Left lobe of liver (tissue), 2 donors: ENCODE results near the gene IL1RAPL2. TPM values are rescaled to one million over a fixed set of nuclear protein-coding genes. Genes with fewer than 3 reads are reported as not detected.

Experiments used
- ATAC-seq: fragments of 200-7000 bp; cut with Tn5 transposase; one replicate; pipeline ENCODE4 v1.9.1; 2020; ENCODE audit warnings: mild to moderate bottlenecking, moderate library complexity
- DNase-seq: peaks from one replicate; pipeline ENCODE4 v3.0.0-alpha.2; 2020; ENCODE audit warnings: low spot score
- total RNA-seq: library from RNA; stranded (reverse); gene quantifications from one replicate; pipeline ENCODE4 v1.2.1, GENCODE V29; 2021
- donor health status: DM: no; HTN: no; CAD: no; lungs with moderate emphysema.
- donor health status: DM: no; HTN: yes; CAD: no.

Gene IL1RAPL2
- total RNA-seq, 1 donor from 2014 or later: 0.48 TPM

DNA sequence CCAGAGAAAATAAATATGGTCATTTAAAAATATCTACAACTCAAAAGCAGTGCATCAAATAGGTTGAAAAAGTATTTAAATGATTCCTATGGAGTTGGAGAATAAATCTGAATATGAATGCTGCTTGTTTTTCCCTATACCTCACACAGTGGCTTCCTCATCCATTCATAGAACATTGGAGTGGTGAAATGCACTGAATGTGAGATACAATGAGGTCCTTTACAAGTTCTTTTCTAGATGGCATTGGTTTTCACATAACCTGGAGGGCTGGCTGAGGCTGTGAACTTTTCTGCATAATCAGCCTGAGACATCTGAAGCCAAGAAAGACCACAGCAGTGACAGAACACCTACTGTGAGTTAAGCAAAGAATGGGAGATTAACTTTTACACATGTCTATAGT is 977.3 kb downstream of the IL1RAPL2 start:
- DNase-seq: no peak
- no peak for ATAC-seq

DNA sequence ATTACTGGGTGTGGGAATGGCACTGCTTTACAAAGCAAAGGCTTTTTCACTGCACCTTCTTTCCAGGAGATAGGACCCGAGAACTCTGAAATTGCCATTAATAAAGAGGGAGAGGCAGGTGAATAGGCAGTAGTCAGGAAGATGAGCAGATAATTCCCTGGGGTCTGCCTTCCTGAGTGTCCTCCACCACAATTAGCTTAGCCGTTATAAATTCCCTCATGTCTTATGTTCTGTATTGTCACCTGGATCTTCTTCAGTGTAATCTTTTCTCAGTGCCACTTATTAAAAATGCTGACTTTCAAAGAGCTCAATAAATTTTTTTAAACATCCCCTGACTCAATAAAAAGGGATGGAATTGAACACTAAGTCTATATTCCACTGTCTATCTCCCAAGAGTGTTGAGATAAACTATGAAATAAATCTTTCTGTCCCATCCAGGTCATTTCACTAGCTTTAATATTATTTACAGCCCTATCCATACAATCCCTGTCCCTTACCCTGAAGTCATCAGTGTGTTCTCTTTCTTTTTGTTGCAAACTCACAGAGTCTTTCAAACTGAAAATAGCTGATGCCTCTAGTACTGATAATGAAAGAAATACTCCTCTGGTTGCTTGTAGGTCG is 984.2 kb downstream of the IL1RAPL2 start:
- no peak for DNase-seq
- ATAC-seq: no peak

DNA sequence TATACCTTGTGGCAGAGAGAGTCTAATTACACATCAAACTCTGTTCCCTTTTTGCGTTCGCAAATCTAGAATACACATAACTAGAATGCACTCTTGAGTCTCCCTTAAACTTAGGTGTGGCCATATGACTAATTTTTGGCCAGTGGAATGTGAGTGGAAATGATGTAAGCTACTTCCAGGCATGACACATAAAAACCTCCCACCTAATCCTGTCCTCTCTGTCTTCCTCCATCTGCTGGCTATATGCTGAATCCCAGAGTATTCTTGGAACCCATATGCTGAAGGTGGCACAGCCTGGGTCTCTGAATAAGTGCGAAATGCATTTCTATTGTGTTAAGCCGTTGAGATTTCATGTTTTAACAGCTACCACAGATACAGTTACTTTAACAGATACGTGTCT is 986.4 kb downstream of the IL1RAPL2 start:
- DNase-seq: no peak
- no peak for ATAC-seq

DNA sequence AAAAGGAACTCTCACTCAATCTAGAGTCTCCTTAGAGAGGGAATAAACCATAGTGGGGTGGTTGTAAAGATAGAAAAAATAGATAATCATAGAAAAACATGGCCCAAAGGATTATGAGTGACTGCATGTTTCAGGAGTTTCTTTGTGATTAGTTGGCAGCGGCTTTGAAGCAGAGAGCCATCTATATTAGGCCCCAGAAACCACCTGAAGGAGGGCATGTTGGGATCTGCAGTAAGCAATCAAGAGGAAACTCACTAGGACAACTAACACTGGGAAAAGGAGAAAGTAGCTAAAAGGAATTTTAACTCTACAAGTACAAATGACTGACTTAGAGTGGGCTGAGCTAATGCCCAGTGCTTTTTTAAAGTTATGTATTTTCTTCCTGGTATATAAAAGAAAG is 987.1 kb downstream of the IL1RAPL2 start:
- ATAC-seq (no peak), DNase-seq (no peak)

DNA sequence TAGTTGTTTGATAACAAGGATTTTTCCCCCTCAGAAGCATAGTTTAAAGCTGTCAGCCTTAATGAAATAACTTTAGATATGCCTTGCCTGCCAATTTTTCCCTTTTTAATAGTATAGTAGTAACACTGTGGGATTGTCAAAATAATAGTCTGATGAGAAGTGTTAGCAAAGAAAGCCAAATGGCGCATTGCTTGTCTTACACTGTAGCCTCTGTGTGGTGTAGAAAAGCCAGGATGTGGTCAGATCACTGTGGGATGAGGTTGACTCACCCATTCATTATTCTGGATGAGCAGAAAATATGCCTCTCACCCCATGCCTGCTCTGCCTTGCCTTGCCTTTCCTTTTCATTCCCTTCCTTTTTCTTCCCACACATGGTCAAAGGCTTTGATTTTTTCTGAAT is 998.5 kb downstream of the IL1RAPL2 start:
- DNase-seq (no peak), ATAC-seq (no peak)

DNA sequence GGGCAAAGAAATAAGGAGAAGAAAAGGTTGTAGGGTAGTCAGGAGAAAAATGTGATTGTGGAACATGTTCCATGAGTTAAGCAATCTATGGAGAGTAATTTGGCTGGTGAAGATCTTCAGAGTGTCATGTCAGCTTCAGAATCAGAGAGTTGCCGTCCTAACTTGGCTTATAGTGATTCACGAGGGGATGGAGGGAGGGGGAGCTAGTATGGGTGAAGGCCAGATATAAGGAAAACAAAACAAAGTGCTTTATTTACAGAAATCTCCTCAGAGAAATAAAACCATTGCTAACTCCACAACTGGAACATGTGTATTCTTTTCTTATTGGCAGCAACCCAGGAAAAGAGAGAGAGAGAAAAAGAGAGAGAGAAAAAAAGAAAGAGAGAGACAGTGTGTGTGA is 999.9 kb downstream of the IL1RAPL2 start:
- DNase-seq: no peak
- ATAC-seq: no peak

DNA sequence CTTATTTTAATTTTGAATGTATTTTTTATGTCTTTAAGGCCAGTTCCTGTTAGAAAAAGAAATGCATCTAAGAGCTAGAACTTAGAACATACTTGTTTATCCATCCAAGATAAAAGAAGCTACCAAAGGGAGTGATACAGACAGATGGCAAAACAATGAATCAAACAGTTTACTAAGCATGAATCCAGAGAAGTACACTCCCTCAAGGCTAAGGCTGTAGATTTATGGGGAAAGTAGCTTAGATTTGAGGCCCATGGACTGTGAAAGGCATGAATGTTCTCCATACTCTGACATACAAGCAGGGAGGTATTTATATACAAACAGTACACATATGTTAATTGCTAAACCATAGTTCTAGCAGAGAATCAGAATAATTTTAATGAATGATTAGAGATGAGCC is 1001.1 kb downstream of the IL1RAPL2 start:
- DNase-seq (no peak), ATAC-seq (no peak)

DNA sequence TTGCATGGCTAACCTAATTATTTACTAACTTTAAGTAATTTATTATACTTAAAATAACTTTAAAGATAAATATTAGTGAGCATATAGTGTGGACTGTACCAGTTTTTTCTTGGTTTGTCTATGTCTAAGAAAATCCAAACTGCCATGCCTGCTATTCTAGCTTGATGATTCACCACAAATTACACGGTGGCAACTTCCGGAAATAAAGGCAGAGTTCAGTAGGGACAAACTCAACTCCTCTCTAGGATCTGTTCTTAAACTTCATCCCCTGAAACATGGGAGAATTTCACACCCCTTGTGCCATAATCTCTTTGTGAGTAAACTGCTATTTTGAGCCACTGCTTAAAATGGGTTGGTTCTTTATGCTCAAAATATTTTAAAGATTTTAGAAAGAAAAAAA is 1042.7 kb downstream of the IL1RAPL2 start:
- ATAC-seq (no peak), DNase-seq (no peak)

DNA sequence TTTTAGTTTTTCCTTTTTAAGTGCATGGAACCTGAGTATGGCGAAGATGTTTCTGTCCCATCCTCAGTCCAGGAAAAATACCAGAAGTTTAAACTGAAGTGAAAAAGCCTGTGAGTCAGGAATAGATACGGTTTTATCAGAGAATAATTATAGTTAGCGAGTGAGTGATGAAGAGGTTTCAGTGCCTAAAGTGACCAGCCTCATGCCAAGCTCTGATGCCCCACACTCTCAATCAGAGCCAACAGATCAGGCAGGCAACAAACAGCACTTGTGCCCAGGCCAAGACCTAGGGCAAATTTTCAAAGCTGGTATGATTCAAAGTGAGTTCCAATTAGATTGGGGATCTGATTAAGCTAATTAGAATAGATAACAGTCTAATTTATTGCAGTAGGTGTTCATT is 1043.5 kb downstream of the IL1RAPL2 start:
- ATAC-seq (no peak), DNase-seq (no peak)

DNA sequence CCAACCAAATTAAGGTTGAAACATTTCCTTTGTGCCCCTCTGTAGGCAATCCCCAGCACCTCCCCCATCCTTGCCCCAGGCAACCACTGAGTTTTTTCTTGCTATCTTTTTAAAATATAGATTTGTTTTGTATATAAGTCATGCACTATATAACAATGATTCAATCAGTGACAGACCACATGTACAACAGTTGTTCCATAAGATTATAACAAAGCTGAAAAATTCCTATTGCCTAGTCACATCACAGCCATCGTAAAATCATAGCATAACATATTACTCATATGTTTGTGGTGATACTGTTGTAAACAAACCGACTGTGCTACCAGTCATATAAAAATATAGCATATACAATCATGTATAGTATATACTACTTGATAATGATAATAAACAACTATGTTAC is 1044.4 kb downstream of the IL1RAPL2 start:
- no peak for DNase-seq
- ATAC-seq: no peak

DNA sequence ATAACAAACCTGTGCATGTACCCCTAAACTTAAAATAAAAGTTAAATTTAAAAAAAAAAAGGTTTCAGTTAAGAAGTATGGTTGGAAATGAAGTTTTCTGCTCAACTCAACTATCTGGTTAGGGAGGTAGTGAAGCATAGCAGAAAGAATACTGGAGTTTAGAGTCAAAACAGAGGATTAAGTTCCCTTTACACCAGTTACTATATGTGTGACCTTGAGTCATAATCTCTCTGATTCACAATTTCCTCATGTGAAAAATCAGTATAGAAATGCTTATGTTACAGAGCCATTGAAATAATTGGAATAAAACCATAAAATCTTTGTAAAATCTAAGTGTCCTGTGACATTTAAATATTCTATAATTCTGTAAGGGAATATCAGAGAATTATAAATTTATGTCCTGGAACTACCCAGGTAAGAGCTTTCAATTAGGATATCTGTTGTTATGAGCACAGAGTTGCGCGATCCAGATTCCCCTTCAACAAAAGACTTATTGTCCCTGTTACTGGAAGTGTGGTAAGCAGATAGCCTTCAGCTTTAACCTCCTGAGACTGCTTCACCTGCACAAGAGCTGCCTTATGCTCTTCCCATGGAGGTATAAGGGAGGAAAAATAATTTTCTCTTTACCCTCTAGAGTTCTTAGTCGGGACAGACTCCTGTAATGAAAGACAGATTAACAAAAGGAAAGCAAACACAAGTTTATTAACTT is 1052.5 kb downstream of the IL1RAPL2 start:
- DNase-seq: no peak
- no peak for ATAC-seq

DNA sequence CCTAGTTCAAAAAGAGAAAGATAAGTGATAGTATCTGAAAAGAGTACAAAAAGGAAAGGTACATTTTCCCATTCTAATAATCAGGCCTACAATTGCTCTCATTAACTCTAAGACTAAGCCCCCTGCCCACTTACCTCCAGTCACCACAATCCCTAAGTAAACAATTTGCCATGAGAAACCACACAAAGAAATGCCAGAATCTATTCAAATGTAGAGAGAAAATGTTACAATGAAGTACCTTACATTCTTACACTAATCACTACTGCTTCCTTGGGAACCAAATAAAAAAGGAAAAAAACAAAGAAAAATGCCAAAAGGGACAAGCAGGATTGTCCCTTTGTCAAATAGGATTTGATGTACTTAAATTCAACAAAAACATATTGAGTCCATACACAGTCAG is 1068.2 kb downstream of the IL1RAPL2 start:
- no peak for DNase-seq
- ATAC-seq: no peak

DNA sequence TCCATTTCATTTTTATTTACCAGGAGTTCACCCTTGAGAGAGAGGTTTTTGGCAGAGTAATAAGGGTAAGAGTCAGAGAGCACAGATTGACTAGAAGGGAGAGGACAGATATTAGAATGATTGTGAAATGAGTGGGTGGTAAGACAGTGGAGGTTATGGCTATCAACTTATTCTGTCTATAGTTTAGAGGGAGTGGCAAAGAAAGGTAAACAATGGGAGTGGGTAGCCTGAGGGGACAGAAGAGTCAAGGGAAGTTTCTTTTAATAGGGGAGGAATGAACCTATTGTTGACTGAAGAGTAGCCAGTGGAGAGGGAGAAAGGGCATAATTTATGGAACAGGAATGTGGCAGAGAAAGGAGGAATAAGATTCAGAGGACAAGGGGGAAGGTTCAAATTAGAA is 1069.8 kb downstream of the IL1RAPL2 start:
- ATAC-seq (no peak), DNase-seq (no peak)

DNA sequence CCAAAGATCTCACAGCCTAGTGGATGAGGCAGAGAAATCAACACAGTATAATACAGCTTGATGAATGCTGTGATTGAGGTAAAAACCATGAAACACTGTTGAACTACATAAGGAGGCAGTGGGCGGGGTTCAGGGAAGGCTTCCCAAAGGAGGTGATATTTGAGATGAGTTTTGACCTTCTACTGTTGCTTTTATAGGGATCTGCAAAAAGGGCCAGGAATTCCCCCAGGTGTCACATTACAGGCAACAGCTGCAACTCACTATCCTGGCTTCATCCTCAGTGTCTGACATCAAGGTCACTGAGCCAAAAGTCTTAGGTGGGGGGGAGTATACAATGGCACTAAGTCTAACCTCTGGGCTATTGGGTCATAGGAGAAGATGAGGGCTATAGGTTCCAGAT is 1070.7 kb downstream of the IL1RAPL2 start:
- DNase-seq (no peak), ATAC-seq (no peak)

DNA sequence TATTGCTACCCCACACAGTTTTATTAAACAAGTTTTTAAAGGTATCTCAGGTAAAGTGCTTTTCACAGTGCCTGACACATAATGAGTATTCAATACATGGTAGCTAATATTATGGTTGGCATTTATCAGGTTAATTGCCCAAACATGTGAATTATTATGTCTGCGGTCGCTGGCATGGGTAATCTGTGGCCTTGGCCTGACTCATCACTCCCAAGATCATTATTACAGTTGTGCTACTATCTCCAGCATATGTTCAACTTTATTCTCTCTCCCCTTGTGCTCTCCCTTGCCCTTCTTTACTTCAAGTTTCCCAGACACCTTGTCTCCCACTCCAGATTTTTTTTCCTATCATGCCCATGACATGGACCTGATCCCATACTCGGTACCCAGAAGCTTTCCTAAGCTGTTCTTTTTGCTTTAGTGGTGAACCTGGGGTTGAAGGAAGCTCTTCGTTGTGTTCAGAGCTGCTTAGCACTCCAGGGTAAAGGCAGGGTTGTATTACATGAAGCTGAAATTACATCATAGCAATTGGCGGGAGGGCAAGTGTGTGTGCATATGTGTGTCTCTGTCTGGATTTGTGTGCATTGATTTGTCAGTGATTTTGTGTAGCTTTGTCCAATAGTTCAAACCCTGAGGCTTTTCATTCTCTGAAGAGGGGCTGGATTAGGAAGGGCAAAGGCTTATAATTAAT is 1079.8 kb downstream of the IL1RAPL2 start:
- DNase-seq (no peak), ATAC-seq (no peak)

DNA sequence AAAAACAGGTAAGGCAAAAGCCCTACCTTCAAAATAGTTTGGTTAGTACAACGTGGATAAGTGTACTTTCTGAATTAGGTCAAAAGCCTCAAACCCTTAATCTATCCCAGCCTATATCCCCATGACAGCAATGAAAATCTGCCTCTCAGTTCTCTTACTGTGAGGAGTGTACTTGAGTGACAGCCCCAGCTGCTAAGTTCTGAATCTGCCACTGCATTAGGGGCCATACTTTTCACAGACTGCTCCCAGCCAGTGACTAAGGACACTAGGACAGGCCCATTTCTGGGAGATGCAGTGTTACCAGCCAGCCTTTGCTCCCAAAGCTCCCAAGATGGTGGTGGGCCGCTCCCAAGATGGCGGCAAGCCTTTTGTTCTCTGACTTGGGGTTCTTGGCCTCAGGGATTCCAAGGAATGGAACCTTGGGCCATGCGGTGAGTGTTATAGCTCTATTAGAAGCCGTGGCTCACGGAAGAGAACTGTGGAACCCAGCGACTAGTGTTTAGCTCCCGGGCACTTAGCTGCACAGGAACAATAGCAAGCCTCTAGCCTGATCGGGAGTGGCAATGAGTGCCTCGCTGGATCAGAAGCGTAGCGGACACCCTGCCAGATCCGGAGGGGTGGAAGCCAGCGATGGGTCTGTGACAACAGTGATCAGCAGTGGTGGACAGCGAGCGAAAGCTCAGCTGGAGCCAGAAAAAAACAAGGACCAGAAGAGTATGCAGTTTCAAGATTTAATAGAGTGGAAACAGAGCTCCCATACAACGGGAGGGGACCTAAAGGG is 1080.8 kb downstream of the IL1RAPL2 start:
- ATAC-seq (no peak), DNase-seq (no peak)

DNA sequence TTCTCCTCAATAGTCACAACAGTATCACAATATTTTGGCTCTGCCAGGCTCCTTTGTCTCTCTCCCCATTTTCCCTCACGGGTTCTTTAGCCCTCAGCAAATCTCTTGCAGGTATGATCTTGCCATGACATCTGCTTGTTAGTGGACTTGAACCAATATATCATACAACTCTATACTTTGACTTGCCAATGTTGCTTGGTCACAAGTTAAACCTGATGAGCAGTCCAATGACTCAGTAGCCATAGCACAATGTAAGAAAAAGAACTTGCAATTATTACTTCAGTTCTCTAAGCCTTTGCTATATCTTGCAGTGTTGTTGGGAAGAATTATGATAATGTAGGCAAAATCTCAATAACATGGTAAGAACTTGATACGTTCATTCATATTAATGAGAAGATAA is 1081.8 kb downstream of the IL1RAPL2 start:
- ATAC-seq: no peak

DNA sequence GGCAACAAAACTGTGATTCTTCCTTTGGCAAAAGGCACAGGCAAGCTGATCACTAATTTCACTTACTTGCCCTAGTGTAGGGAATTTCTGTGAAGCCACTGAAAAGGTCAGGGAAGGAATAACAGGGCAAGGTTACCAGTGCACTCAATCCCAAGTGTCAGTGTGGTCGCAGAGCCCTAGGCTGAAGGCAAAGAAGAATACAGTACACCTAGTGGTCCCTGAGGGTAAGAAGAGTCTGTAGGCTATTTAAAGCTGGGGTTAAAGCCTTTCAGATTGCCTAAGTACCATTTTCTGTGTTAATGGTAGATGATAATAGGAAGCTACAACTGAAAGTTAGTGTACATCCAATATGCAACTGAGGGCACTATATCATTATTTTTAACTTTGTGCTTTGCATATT is 1082.7 kb downstream of the IL1RAPL2 start:
- ATAC-seq (no peak), DNase-seq (no peak)

More for the DNA sequence above, 1081.8 kb downstream of the IL1RAPL2 start:
- DNase-seq: no peak

DNA sequence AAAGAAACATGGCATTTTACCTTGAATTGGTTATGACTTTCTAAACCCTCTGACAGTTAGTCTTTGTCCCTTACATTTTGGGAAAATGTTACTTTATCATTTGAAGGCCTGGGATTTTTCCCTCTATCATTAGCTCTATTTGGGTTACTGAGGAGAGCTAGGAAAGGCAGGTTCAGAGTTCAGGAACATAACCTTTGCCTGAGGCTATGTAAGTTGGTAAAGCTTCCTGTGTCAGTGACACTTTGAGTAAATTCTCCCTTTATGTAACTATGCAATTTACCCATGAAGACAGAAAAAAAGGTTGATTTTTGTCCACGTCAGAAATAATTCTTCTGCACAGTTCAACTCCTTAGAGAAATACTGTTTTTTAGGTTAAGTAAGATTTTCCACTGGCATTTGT is 1084.6 kb downstream of the IL1RAPL2 start:
- ATAC-seq: peak; percentile 78
- DNase-seq: no peak

DNA sequence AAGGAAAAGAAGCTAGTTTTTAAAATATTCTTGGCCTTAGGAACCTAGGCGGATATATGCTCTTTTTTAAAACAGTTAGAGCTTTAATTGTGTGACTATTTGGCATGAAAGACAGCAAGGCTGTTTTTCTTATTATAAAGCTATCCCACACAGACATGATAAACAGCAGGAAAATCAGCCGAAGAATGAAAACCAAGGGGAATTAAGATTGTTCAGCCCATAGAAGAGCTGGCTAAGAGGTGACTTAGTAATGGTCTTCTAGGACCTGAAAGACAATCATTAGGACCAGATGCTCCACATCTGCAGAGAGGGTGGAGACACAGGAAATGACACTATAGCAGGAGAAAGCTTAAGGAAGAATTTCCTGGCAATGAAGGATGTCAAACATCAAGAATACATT is 1085.0 kb downstream of the IL1RAPL2 start:
- ATAC-seq (no peak), DNase-seq (no peak)

DNA sequence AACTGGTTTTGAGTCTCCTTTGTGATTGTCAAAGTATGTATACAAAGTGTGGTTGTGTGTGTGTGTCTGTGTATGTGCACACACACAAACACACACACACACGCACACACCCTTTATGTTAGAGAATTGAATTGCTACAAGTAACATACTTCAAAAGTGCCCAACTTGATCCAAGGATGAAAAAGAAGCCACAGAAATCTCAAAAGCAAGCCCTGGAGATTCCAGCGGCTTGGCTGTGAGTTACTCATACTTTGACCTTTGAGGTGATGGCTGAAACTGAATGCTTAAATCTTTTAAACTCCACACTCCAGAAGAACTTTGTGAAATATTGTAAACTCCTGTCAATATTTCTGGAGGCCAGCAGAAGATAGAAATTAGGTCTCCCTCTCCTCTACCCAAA is 1087.9 kb downstream of the IL1RAPL2 start:
- ATAC-seq: no peak
- no peak for DNase-seq

DNA sequence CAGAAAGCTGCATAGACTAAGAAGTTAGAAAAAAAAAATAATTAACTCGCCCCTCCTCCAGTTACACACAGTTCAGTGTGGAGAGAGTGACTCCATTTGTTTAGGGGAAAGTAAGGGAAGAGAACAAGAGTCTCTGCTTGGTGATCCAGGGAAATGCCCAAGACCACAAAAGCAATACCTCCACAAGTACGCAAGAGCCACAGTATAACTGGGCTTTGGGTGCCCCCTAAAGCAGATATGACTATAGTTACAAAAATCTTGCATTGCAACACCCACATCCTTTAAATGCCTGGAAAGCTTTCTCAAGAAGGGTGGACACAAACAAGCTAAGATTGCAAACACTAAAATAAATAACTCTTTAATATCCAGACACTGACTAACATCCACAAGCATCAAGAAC is 1092.1 kb downstream of the IL1RAPL2 start:
- ATAC-seq: no peak
- DNase-seq: no peak
